Erythroblast (primary cell): Measurements from ENCODE around the gene DEFB118.

Experiments
- GATA1 ChIP-seq: IDR thresholded peaks from 2 replicates; pipeline ENCODE4 v1.6.1; 2011; ENCODE audit warnings: low read depth, mild to moderate bottlenecking, control low read depth, low read length, moderate library complexity
- POLR2A ChIP-seq: IDR thresholded peaks from 2 replicates; pipeline ENCODE4 v1.6.1; 2011; ENCODE audit warnings: mild to moderate bottlenecking, low read length

DNA sequence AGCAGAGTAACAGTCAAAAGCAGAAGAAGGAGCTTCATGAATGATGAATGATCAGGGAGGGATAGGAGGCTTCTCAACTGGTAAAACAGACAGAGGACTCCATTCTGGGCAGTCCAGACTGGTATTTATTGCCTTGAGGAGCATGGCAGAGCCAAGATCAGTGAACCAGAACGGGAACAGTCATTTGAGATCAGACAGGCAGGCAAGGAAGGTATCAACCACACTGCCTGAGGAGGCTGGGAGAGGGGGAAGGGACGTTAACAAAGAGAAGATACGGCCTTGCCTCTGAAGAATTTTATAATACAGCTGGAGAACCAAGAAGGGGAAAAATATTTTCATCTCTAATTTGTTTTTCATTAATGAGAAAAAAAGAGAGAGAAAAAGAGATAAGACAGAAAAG is 37.7 kb downstream of the DEFB118 start, which contains the start of gene DEFB121:
- TF ChIP-seq POLR2A = no peak
- no peak for TF ChIP-seq GATA1
